IMR-90 (cell line): ENCODE data around the gene TSR2. TPM values are rescaled to one million over a fixed set of nuclear protein-coding genes. Genes with fewer than 3 reads are reported as not detected.

Experiments used
- ATAC-seq: fragments of 200-7000 bp; cut with Tn5 transposase; 2 replicates; pipeline ENCODE4 v1.9.1; 2020; ENCODE audit warnings: low read depth, mild to moderate bottlenecking, moderate library complexity
- BruUV-seq: library from RNA; stranded (reverse); fragments of 400-500 nt; replicated peaks from 2 replicates; lab custom pipeline; 2021; lab: Mats Ljungman, UMichigan
- CTCF ChIA-PET: fragments of 300-600 bp; formaldehyde crosslinking; extraction: SDS; loops from one replicate; lab custom pipeline; 2021; ENCODE audit warnings: antibody characterized with exemption; lab: Yijun Ruan, JAX
- POLR2A ChIA-PET: fragments of 300-600 bp; sonication (Branson Sonifier 250); formaldehyde crosslinking; loops from one replicate; lab custom pipeline; 2022; ENCODE audit warnings: antibody characterized with exemption; ENCODE audit not compliant: unreplicated experiment; lab: Charles Lee
- DNase-seq: peaks from one replicate; pipeline ENCODE4 v3.0.0; 2013
- H2AFZ ChIP-seq: replicated peaks from 2 replicates; pipeline ENCODE3; 2013; ENCODE audit warnings: low read length, mild to moderate bottlenecking; ENCODE audit not compliant: poor library complexity
- H2AK5ac ChIP-seq: 2 replicates; pipeline ENCODE4 v1.6.1; 2013; ENCODE audit warnings: low read depth, low read length, inconsistent platforms
- H2AK9ac ChIP-seq: replicated peaks from 2 replicates; pipeline ENCODE3; 2013; ENCODE audit warnings: mild to moderate bottlenecking, low read depth, low read length, moderate library complexity; ENCODE audit not compliant: poor library complexity
- H2BK120ac ChIP-seq: 2 replicates; pipeline ENCODE4 v1.6.1; 2013; ENCODE audit warnings: low read depth, low read length, inconsistent platforms
- H2BK15ac ChIP-seq: 3 replicates; pipeline ENCODE4 v1.6.1; 2013; ENCODE audit warnings: low read depth, low read length, inconsistent platforms
- H2BK20ac ChIP-seq: 2 replicates; pipeline ENCODE4 v1.6.1; 2013; ENCODE audit warnings: low read depth, mild to moderate bottlenecking, inconsistent platforms, low read length, moderate library complexity
- H2BK5ac ChIP-seq: 2 replicates; pipeline ENCODE4 v1.6.1; 2013; ENCODE audit warnings: mild to moderate bottlenecking, low read depth, low read length, inconsistent platforms; ENCODE audit not compliant: poor library complexity, severe bottlenecking
- H3K14ac ChIP-seq: replicated peaks from 2 replicates; pipeline ENCODE4 v1.6.1; 2013; ENCODE audit warnings: low read depth, low read length, inconsistent platforms
- H3K18ac ChIP-seq: 2 replicates; pipeline ENCODE4 v1.6.1; 2013; ENCODE audit warnings: low read depth, low read length, control low read depth
- H3K23ac ChIP-seq: 2 replicates; pipeline ENCODE4 v1.6.1; 2013; ENCODE audit warnings: low read depth, low read length, inconsistent platforms
- H3K27ac ChIP-seq: 2 replicates; pipeline ENCODE4 v1.5.1; 2013; ENCODE audit warnings: mild to moderate bottlenecking, control low read depth, low read length; ENCODE audit not compliant: insufficient read depth
- H3K27me3 ChIP-seq: 2 replicates; pipeline ENCODE4 v1.6.1; 2013; ENCODE audit warnings: low read length; ENCODE audit not compliant: control insufficient read depth, insufficient read depth
- H3K36me3 ChIP-seq: 2 replicates; pipeline ENCODE4 v1.6.1; 2013; ENCODE audit warnings: low read length, mixed read lengths; ENCODE audit not compliant: control insufficient read depth, insufficient read depth
- H3K4ac ChIP-seq: 2 replicates; pipeline ENCODE4 v1.6.1; 2013; ENCODE audit warnings: low read depth, low read length, inconsistent platforms
- H3K4me1 ChIP-seq: 2 replicates; pipeline ENCODE4 v1.6.1; 2013; ENCODE audit warnings: low read length, mixed read lengths; ENCODE audit not compliant: control insufficient read depth, insufficient read depth
- H3K4me2 ChIP-seq: 2 replicates; pipeline ENCODE4 v1.6.1; 2013; ENCODE audit warnings: low read depth, mild to moderate bottlenecking, control low read depth, low read length, moderate library complexity
- H3K4me3 ChIP-seq: 2 replicates; pipeline ENCODE4 v1.5.1; 2013; ENCODE audit warnings: low read depth, mild to moderate bottlenecking, control low read depth, low read length, moderate library complexity; ENCODE audit not compliant: insufficient read depth
- H3K56ac ChIP-seq: 2 replicates; pipeline ENCODE4 v1.6.1; 2013; ENCODE audit warnings: low read length, inconsistent platforms; ENCODE audit not compliant: insufficient read depth; ENCODE audit errors: extremely low read depth
- H3K79me1 ChIP-seq, 2 experiments: 2 replicates each; pipeline ENCODE4 v1.6.1; 2013; ENCODE audit warnings: low read length in 2 of 2, inconsistent platforms in 1 of 2, low read depth in 1 of 2
- H3K9ac ChIP-seq: 2 replicates; pipeline ENCODE4 v1.6.1; 2013; ENCODE audit warnings: low read depth, low read length, control low read depth
- H3K9me1 ChIP-seq: 2 replicates; pipeline ENCODE4 v1.6.1; 2013; ENCODE audit warnings: low read length, inconsistent platforms; ENCODE audit not compliant: insufficient read depth
- H3K9me3 ChIP-seq: 2 replicates; pipeline ENCODE4 v1.6.1; 2013; ENCODE audit warnings: low read length; ENCODE audit not compliant: control insufficient read depth, insufficient read depth
- H4K20me1 ChIP-seq: 2 replicates; pipeline ENCODE4 v1.6.1; 2013; ENCODE audit warnings: low read length, inconsistent platforms; ENCODE audit not compliant: insufficient read depth
- H4K5ac ChIP-seq: 2 replicates; pipeline ENCODE4 v1.6.1; 2013; ENCODE audit warnings: mild to moderate bottlenecking, low read depth, low read length, control low read depth
- H4K8ac ChIP-seq, 2 experiments: 2 replicates each; pipeline ENCODE4 v1.6.1; 2013; ENCODE audit warnings: low read depth in 2 of 2, low read length in 2 of 2, control low read depth in 1 of 2, inconsistent platforms in 1 of 2
- H4K91ac ChIP-seq: 2 replicates; pipeline ENCODE4 v1.6.1; 2013; ENCODE audit warnings: low read depth, low read length, inconsistent platforms; ENCODE audit not compliant: insufficient read depth
- CHD1 ChIP-seq: IDR thresholded peaks from 2 replicates; pipeline ENCODE4 v1.6.1; 2012; ENCODE audit warnings: low read depth, low read length, improper control_type of control experiment
- CTCF ChIP-seq: conservative IDR thresholded peaks from 2 replicates; pipeline ENCODE4 v1.5.1; 2012; ENCODE audit warnings: mild to moderate bottlenecking, low read depth, low read length, improper control_type of control experiment
- MAZ ChIP-seq: IDR thresholded peaks from 2 replicates; pipeline ENCODE4 v1.6.1; 2012; ENCODE audit warnings: low read depth, mild to moderate bottlenecking, low read length, improper control_type of control experiment, moderate library complexity, borderline replicate concordance
- RAD21 ChIP-seq: IDR thresholded peaks from 2 replicates; pipeline ENCODE4 v1.6.1; 2012; ENCODE audit warnings: low read length, improper control_type of control experiment
- RCOR1 ChIP-seq: IDR thresholded peaks from 2 replicates; pipeline ENCODE4 v1.6.1; 2012; ENCODE audit warnings: mild to moderate bottlenecking, low read length, improper control_type of control experiment; ENCODE audit not compliant: insufficient replicate concordance
- USF2 ChIP-seq: fragments of 150-350 bp; IDR thresholded peaks from 2 replicates; pipeline ENCODE4 v1.6.1; 2017; ENCODE audit warnings: mild to moderate bottlenecking, antibody characterized with exemption, low read length, low read depth
- WGBS, 2 experiments: methylation state at CpG; one replicate each; pipeline versions ENCODE4 v1.1.5 to v1.1.7; 2013; ENCODE audit warnings: missing lambda C conversion rate in 2 of 2; ENCODE audit not compliant: insufficient read length in 1 of 2; ENCODE audit errors: extremely low coverage in 2 of 2; 5-methylcytosine and 5-hydroxymethylcytosine counted together
- dilution Hi-C: fragments of 300-500 bp; cut with HindIII; formaldehyde crosslinking; loops from one replicate; pipeline ENCODE4 v1.14.3; 2018; ENCODE audit warnings: low sequenced_read_pairs; ENCODE audit not compliant: unreplicated experiment
- in situ Hi-C: fragments of 300-500 bp; cut with MboI; formaldehyde crosslinking; loops from 3 replicates; pipeline ENCODE4 v1.14.3; 2019; ENCODE audit warnings: low sequenced_read_pairs, inconsistent platforms, mixed read lengths
- intact Hi-C: fragments of 100-400 bp; cut with micrococcal nuclease; formaldehyde crosslinking; loops from 2 replicates; pipeline ENCODE4 v1.10.0; 2022
- polyA plus RNA-seq, 3 experiments: library from polyadenylated mRNA; depleted of rRNA; stranded (reverse); fragments of >200 nt; gene quantifications; 2 replicates each; pipeline ENCODE4 v1.2.3, GENCODE V29; 2012; ENCODE audit warnings: low replicate concordance in 1 of 3
- total RNA-seq: library from RNA; depleted of rRNA; stranded (reverse); fragments of >200 nt; gene quantifications from 2 replicates; pipeline ENCODE4 v1.2.3, GENCODE V29; 2012

TSR2 gene
- total and polyA plus RNA-seq, 2 of the 4 experiments (the other 2 are of a cell fraction), result 8.8 to 22.1 TPM

- dilution Hi-C loops (no loop called here), in situ Hi-C loops (loop anchor here (25.0 kb wide), 1 partner anchor 407 kb away; the partner anchor contains the start of gene PHF8), intact Hi-C loops (loop anchor here (10.0 kb wide), 1 partner anchor 200 kb away; no protein-coding TSS in a partner anchor)
- Histone ChIP-seq H3K23ac (no peak overlapping the region), H3K4me3 (no peak overlapping the region), H4K5ac (no peak overlapping the region), H3K4me2 (no peak overlapping the region), H3K9me1 (no peaks in the 10 kb centered on the region), H4K20me1 (peaks cover 3% of the 10 kb centered on the region; the same call in 1 of the 2 replicates), H3K79me1 (peaks cover 3 to 10% of the 10 kb centered on the region in 2 experiments; a peak in 3 of 4 replicates), H3K14ac (no peak overlapping the region), H2BK120ac (no peak overlapping the region), H3K4ac (no peak overlapping the region), H2AK5ac (no peak overlapping the region), H2BK20ac (no peak overlapping the region), H3K27me3 (peaks cover 4% of the 10 kb centered on the region; the same call in 1 of the 2 replicates), H2AFZ (no peak overlapping the region), H3K56ac (no peak overlapping the region), H4K8ac (no peak overlapping the region), H3K27ac (no peak overlapping the region), H3K18ac (no peak overlapping the region), H3K36me3 (peaks cover 20% of the 10 kb centered on the region; the same call in 1 of the 2 replicates), H3K4me1 (no peaks in the 10 kb centered on the region), H2BK15ac (no peak overlapping the region), H3K9me3 (no peaks in the 10 kb centered on the region), H3K9ac (no peak overlapping the region), H2AK9ac (no peak overlapping the region), H2BK5ac (no peak overlapping the region), H4K91ac (no peak overlapping the region)
- ChIA-PET CTCF (interaction anchor here (0.7 kb wide), 1 partner anchor 83 kb away, joined by 3 read pairs; no protein-coding TSS in a partner anchor), POLR2A (no interaction called here)
- DNase-seq (no peak), ATAC-seq (no peak)
- 100% methylated on average over 1 of the region's 6 CpGs; no CpG with 5 or more reads in 1 of the 2 experiments for WGBS, 2 experiments
- no TSS peak for BruUV-seq
- TF ChIP-seq CHD1 (no peak), USF2 (no peak), CTCF (no peak), RCOR1 (no peak), MAZ (no peak), RAD21 (no peak)
Observed at GRCh38 chrX:54444752-54445151, 4.5 kb downstream of the TSR2 start.
